Common myeloid progenitor, CD34-positive (primary cell): ENCODE data around the gene DRD4.

Experiments
- CTCF ChIA-PET: fragments of 350-600 bp; sonication (Branson Sonifier 250); formaldehyde crosslinking; loops from one replicate; lab custom pipeline; 2021; ENCODE audit warnings: antibody characterized with exemption; lab: Charles Lee
- POLR2A ChIA-PET: fragments of 350-600 bp; sonication (Branson Sonifier 250); formaldehyde crosslinking; loops from one replicate; lab custom pipeline; 2021; ENCODE audit warnings: antibody characterized with exemption; lab: Charles Lee
- DNase-seq, 3 donors: peaks; one replicate each; pipeline versions ENCODE4 v3.0.0 to v3.0.0-alpha.2; 2013
- H3K27ac ChIP-seq, 2 experiments: 1 replicate in 1 of 2; 2 replicates in 1 of 2; pipeline ENCODE4 v1.7.0; 2013; ENCODE audit warnings: inconsistent platforms in 2 of 2, low read length in 2 of 2, mild to moderate bottlenecking in 2 of 2, low read depth in 1 of 2, moderate library complexity in 1 of 2; ENCODE audit not compliant: severe bottlenecking in 2 of 2, insufficient read depth in 1 of 2, poor library complexity in 1 of 2
- H3K27me3 ChIP-seq, 5 experiments: replicated peaks in 2 of 5; 1 replicate in 3 of 5; 2 replicates in 2 of 5; pipeline versions ENCODE4 v1.6.1 to v1.7.0; 2013; ENCODE audit warnings: low read length in 4 of 5, mild to moderate bottlenecking in 2 of 5, moderate library complexity in 2 of 5, inconsistent platforms in 1 of 5; ENCODE audit not compliant: insufficient read depth in 5 of 5, control insufficient read depth in 4 of 5
- H3K36me3 ChIP-seq, 4 experiments: 1 replicate in 2 of 4; 2 replicates in 2 of 4; pipeline versions ENCODE4 v1.6.1 to v1.7.0; 2013; ENCODE audit warnings: low read length in 3 of 4, control low read depth in 1 of 4, mild to moderate bottlenecking in 1 of 4; ENCODE audit not compliant: control insufficient read depth in 4 of 4, insufficient read depth in 4 of 4
- H3K4me1 ChIP-seq, 4 experiments: 1 replicate in 3 of 4; 2 replicates in 1 of 4; pipeline versions ENCODE4 v1.6.1 to v1.7.1; 2013; ENCODE audit warnings: low read length in 3 of 4, mild to moderate bottlenecking in 3 of 4, control low read depth in 1 of 4, inconsistent platforms in 1 of 4, moderate library complexity in 1 of 4; ENCODE audit not compliant: control insufficient read depth in 4 of 4, insufficient read depth in 4 of 4; ENCODE audit errors: control extremely low read depth in 1 of 4
- H3K4me3 ChIP-seq, 7 experiments: 1 replicate in 4 of 7; 2 replicates in 3 of 7; pipeline versions ENCODE4 v1.5.1 to v1.7.0; 2013; ENCODE audit warnings: mild to moderate bottlenecking in 7 of 7, low read length in 6 of 7, moderate library complexity in 6 of 7, inconsistent platforms in 2 of 7, low read depth in 2 of 7, control low read depth in 1 of 7; ENCODE audit not compliant: insufficient read depth in 4 of 7, control insufficient read depth in 1 of 7; ENCODE audit errors: extremely low read depth in 1 of 7
- H3K9me3 ChIP-seq, 5 experiments: 1 replicate in 4 of 5; 2 replicates in 1 of 5; pipeline versions ENCODE4 v1.6.1 to v1.7.1; 2013; ENCODE audit warnings: low read length in 4 of 5, mild to moderate bottlenecking in 2 of 5, inconsistent platforms in 1 of 5, low read depth in 1 of 5, moderate library complexity in 1 of 5; ENCODE audit not compliant: control insufficient read depth in 4 of 5, insufficient read depth in 2 of 5; ENCODE audit errors: control extremely low read depth in 1 of 5
- WGBS: methylation state at CpG from one replicate; pipeline ENCODE4 v1.1.5; 2013; ENCODE audit not compliant: insufficient coverage; 5-methylcytosine and 5-hydroxymethylcytosine counted together

DRD4 gene

DNA sequence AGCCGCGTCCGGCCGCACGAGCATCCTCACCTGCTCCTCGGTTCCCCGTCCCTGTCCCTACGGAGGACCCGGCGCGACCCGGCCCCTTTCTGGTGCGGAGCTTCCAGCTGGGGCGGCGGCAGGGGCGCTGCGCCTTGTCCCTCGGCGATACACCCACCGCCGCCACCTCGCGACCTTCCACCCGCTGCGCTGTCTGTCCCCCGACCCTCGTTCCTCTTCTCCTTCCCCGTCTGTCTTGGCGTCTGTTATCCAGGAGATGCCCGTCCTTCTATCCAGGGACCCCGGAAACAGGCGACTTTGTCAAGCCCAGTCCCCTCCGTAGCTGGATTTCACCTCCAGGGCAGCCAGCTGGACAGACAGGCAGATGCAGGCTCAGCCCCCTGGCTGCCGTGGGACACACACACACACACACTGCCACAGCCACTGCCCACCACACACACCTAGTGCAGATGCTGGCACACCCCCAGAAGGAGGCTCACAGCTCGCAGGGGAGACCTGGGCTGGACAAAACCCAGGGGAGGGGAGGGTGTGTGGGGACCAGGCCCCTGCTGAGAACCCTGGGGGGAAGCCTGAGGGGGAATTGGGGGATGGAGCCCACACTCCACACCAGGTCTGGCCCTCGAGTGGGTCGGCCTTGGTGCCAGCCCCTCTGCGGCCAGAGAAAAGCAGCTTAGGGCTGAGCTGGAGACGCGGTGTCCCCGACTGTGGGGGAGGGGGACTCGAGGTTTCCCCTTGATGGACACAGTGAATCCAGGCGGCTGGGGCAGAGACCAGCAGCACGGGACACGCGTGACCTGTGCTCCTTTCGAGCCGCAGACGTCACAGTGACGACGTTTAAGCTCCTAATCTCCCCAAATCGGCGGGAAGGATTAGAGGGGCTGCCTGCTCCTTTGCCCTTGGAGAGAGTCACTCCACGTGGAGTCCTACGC, 788 bp downstream of the DRD4 start:
- ChIA-PET POLR2A (no interaction called here), CTCF (interaction anchor here (1.4 kb wide), 1 partner anchor 110 kb away, joined by 4 read pairs; no protein-coding TSS in a partner anchor)
- H3K4me1 ChIP-seq = peaks cover 0 to 36% (median 33%) of the 10 kb centered on the region in 4 experiments
- H3K27ac ChIP-seq = no peak overlapping the region
- no peak for DNase-seq
- peaks cover 0 to 8% (median 2%) of the 10 kb centered on the region in 4 experiments for H3K36me3 ChIP-seq
- WGBS = 44% methylated on average over 39 of the region's 55 CpGs
- H3K9me3 ChIP-seq = no peaks in the 10 kb centered on the region
- H3K27me3 ChIP-seq = peaks cover 0 to 49% (median 13%) of the 10 kb centered on the region in 5 experiments
- H3K4me3 ChIP-seq = peak overlapping the region in 4 of 7 experiments; percentile 15 to 50 (median 32)

DNA sequence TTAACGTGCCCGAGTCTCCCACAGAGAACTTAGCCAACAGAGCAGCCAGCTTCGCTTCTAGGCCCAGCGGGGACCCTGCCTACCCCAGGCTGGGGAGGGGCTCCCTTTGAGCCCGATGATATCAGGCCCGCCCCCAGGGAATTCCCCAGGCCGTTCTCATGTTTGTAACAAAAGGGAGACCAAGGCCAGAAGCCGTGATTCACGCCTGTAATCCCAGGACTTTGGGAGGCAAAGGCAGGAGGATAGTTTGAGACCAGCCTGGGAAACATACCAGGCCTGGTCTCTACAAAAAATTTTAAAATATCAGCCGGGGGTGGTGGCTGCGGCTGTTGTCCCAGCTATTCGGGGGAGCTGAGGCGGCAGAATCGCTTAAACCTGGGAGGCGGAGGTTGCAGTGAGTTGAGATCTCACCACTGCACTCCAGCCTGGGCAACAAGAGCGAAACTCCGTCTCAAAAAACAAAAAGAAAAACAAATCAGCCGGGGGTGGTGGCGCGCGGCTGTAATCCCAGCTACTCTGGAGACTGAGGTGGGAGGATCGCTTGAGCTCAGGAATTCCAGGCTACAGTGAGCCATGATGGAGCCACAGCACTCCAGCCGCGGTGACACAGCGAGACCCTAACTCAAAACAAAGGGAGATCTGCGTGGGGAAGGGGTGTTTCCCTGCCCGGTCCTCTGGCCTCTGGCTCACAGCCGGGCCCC, 1.7 kb downstream of the DRD4 start:
- H3K4me1 ChIP-seq = peaks cover 0 to 36% (median 33%) of the 10 kb centered on the region in 4 experiments
- no peak overlapping the region for H3K27ac ChIP-seq
- H3K27me3 ChIP-seq = peaks cover 0 to 49% (median 13%) of the 10 kb centered on the region in 5 experiments
- no peak overlapping the region for H3K4me3 ChIP-seq
- no peaks in the 10 kb centered on the region for H3K9me3 ChIP-seq
- peaks cover 0 to 12% (median 5%) of the 10 kb centered on the region in 4 experiments for H3K36me3 ChIP-seq
- ChIA-PET CTCF (interaction anchor here (0.9 to 1.4 kb wide), 2 partner anchors 109 to 125 kb away, joined by 3 to 4 read pairs; no protein-coding TSS in a partner anchor), POLR2A (no interaction called here)
- WGBS = 92% methylated on average over 26 of the region's 28 CpGs
- no peak for DNase-seq

DNA sequence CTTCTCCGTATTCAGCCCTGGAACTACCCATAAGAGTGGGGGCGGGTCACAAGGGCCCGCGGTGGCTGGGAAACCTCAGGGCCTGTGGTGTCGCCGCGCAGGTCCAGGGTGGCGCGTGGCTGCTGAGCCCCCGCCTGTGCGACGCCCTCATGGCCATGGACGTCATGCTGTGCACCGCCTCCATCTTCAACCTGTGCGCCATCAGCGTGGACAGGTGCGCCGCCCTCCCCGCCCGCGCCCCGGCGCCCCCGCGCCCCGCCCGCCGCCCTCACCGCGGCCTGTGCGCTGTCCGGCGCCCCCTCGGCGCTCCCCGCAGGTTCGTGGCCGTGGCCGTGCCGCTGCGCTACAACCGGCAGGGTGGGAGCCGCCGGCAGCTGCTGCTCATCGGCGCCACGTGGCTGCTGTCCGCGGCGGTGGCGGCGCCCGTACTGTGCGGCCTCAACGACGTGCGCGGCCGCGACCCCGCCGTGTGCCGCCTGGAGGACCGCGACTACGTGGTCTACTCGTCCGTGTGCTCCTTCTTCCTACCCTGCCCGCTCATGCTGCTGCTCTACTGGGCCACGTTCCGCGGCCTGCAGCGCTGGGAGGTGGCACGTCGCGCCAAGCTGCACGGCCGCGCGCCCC, 2.4 kb downstream of the DRD4 start:
- ChIA-PET CTCF (interaction anchor here (0.9 kb wide), 1 partner anchor 125 kb away, joined by 3 read pairs; no protein-coding TSS in a partner anchor), POLR2A (no interaction called here)
- H3K4me1 ChIP-seq = peaks cover 0 to 36% (median 33%) of the 10 kb centered on the region in 4 experiments
- H3K9me3 ChIP-seq = no peaks in the 10 kb centered on the region
- peak in 2 of 3 donors; percentile 28 to 44 for DNase-seq
- peaks cover 0 to 49% (median 13%) of the 10 kb centered on the region in 5 experiments for H3K27me3 ChIP-seq
- peak overlapping the region in 1 of 7 experiments; percentile 16 for H3K4me3 ChIP-seq
- H3K27ac ChIP-seq = no peak overlapping the region
- WGBS = 10% methylated on average over 57 of the region's 80 CpGs
- H3K36me3 ChIP-seq = peaks cover 0 to 19% (median 8%) of the 10 kb centered on the region in 4 experiments

DNA sequence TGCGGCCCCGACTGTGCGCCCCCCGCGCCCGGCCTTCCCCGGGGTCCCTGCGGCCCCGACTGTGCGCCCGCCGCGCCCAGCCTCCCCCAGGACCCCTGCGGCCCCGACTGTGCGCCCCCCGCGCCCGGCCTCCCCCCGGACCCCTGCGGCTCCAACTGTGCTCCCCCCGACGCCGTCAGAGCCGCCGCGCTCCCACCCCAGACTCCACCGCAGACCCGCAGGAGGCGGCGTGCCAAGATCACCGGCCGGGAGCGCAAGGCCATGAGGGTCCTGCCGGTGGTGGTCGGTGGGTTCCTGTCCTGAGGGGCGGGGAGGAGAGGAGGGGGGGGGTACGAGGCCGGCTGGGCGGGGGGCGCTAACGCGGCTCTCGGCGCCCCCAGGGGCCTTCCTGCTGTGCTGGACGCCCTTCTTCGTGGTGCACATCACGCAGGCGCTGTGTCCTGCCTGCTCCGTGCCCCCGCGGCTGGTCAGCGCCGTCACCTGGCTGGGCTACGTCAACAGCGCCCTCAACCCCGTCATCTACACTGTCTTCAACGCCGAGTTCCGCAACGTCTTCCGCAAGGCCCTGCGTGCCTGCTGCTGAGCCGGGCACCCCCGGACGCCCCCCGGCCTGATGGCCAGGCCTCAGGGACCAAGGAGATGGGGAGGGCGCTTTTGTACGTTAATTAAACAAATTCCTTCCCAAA, 3.1 kb downstream of the DRD4 start:
- H3K27ac ChIP-seq = no peak overlapping the region
- peaks cover 0 to 21% (median 9%) of the 10 kb centered on the region in 4 experiments for H3K36me3 ChIP-seq
- ChIA-PET CTCF (interaction anchor here (1.0 kb wide), 1 partner anchor 22 kb away, joined by 3 read pairs; no protein-coding TSS in a partner anchor), POLR2A (no interaction called here)
- H3K4me1 ChIP-seq = peaks cover 0 to 36% (median 33%) of the 10 kb centered on the region in 4 experiments
- peaks cover 0 to 49% (median 13%) of the 10 kb centered on the region in 5 experiments for H3K27me3 ChIP-seq
- peak in 2 of 3 donors; percentile 59 to 68 for DNase-seq
- WGBS = 1% methylated on average over 37 of the region's 69 CpGs
- H3K9me3 ChIP-seq = no peaks in the 10 kb centered on the region
- H3K4me3 ChIP-seq = peak overlapping the region in 5 of 7 experiments; percentile 3 to 64 (median 42)

DNA sequence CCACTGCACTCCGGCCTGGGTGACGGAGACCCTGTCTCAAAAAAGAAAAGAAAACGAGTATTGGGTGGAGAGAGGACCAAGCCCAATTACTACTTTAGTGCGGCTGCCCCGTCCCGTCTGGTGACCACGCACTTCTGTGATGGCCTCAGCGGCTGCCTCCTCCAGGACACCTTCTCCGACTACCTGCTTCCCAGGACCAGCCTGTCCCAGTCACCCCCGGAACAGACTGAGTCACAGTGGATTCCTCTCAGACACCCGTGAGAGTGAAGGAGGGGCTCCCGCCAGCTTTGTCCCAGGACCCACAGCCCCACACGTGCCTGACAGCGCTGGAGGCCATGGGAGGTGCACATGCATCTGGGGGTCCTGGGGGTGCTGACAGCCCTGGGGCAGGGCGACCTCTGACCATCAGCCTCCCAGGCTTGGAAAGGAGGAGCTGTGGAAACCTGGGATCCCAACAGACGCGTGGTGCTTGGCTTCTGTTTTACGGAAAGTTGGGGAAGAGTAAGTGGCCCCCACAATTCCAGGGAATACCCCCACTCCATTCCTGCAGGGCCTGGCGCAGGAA, 4.8 kb downstream of the DRD4 start:
- H3K36me3 ChIP-seq = peaks cover 0 to 30% (median 13%) of the 10 kb centered on the region in 4 experiments
- CTCF ChIA-PET = interaction anchor here (0.8 to 1.0 kb wide), 2 partner anchors 10 to 19 kb away, joined by 3 read pairs; no protein-coding TSS in a partner anchor
- no peaks in the 10 kb centered on the region for H3K9me3 ChIP-seq
- POLR2A ChIA-PET = no interaction called here
- WGBS = 91% methylated on average over 12 of the region's 19 CpGs
- H3K27me3 ChIP-seq = peaks cover 0 to 35% (median 13%) of the 10 kb centered on the region in 5 experiments
- H3K27ac ChIP-seq = no peak overlapping the region
- no peak for DNase-seq
- peaks cover 0 to 35% (median 31%) of the 10 kb centered on the region in 4 experiments for H3K4me1 ChIP-seq
- no peak overlapping the region for H3K4me3 ChIP-seq

DNA sequence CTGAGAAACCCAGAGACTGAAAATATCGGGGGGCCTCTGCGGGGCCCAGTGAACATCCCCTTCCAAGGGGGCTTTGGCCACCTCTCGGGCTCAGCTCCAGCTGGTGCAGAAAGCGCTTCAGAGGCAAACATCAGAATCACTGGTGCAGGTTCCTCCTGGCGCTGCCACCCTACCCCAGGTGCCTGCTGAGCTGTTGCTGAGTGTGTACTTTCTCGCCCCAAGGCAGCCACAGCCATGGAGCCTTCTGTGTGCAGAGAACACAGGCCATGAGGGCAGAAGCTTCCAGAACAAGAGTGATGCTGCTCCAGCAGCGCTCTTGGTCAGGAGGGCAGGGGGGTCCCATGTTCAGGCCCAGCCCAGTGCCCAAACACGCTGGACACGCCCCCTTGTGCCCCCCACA, 6.3 kb downstream of the DRD4 start:
- peaks cover 0 to 31% (median 14%) of the 10 kb centered on the region in 4 experiments for H3K36me3 ChIP-seq
- no peak for DNase-seq
- H3K4me3 ChIP-seq = no peak overlapping the region
- no peaks in the 10 kb centered on the region for H3K9me3 ChIP-seq
- CTCF ChIA-PET = interaction anchor here (1.3 kb wide), 1 partner anchor 21 kb away, joined by 3 read pairs; no protein-coding TSS in a partner anchor
- peaks cover 0 to 26% (median 25%) of the 10 kb centered on the region in 4 experiments for H3K4me1 ChIP-seq
- WGBS = 89% methylated on average over 9 of the region's 9 CpGs
- H3K27me3 ChIP-seq = peaks cover 0 to 20% (median 4%) of the 10 kb centered on the region in 5 experiments
- H3K27ac ChIP-seq = no peak overlapping the region
- POLR2A ChIA-PET = no interaction called here
